NCI-H2196 (cell line): ENCODE results near the gene ZG16B.

Source experiments
- DNase-seq: peaks from one replicate; lab custom pipeline; 2025; ENCODE audit not compliant: unreplicated experiment; lab: John Stamatoyannopoulos, UW

ZG16B gene

GRCh38 chr16:2842340-2843000 is 12.4 kb downstream of the ZG16B start:
- no peak for DNase-seq

- no peak for DNase-seq
These were observed 13.4 kb downstream of the ZG16B start for GRCh38 chr16:2843526-2843925.

- DNase-seq = no peak
These were observed 15.0 kb downstream of the ZG16B start for GRCh38 chr16:2845116-2845515.

GRCh38 chr16:2846511-2847310 is 16.6 kb downstream of the ZG16B start:
- no peak for DNase-seq

GRCh38 chr16:2848933-2849725 is 19.0 kb downstream of the ZG16B start:
- DNase-seq = no peak

- DNase-seq = no peak
These were observed 22.1 kb downstream of the ZG16B start for GRCh38 chr16:2852003-2852730.

GRCh38 chr16:2852731-2853507 is 22.8 kb downstream of the ZG16B start:
- no peak for DNase-seq

- DNase-seq = no peak
These were observed 23.5 kb downstream of the ZG16B start for GRCh38 chr16:2853531-2854073.

GRCh38 chr16:2854700-2855309 is 24.7 kb downstream of the ZG16B start:
- no peak for DNase-seq

- DNase-seq = no peak
These were observed 25.4 kb downstream of the ZG16B start for GRCh38 chr16:2855536-2855935.

- peak; percentile 51 for DNase-seq
These were observed 26.1 kb downstream of the ZG16B start for GRCh38 chr16:2856061-2856670.

GRCh38 chr16:2856686-2857450 is 26.8 kb downstream of the ZG16B start:
- DNase-seq = no peak

- DNase-seq = peak; percentile 44
These were observed 27.5 kb downstream of the ZG16B start, which contains the start of gene PRSS22 for GRCh38 chr16:2857451-2858244. Gene PRSS22, minus strand, starts transcription at chr16:2858170. Its CDS starts 66 bp downstream, at chr16:2858104.

GRCh38 chr16:2858245-2859025 is 28.3 kb downstream of the ZG16B start:
- peak; percentile 69 for DNase-seq

GRCh38 chr16:2859686-2860265 is 29.7 kb downstream of the ZG16B start:
- no peak for DNase-seq

GRCh38 chr16:2860826-2861567 is 30.9 kb downstream of the ZG16B start:
- DNase-seq = no peak
